ENCODE results near the gene WDR33. TPM values are rescaled to one million over a fixed set of nuclear protein-coding genes. Genes with fewer than 3 reads are reported as not detected.
"Not testable (repeated sequence)": the region's sequence is repeated elsewhere in the genome, so short reads cannot be mapped to it uniquely, and the experiment has no call there.

Gene WDR33
- polyA plus RNA-seq, 1 donor, result 41.5 TPM

GRCh38 chr2:127812441-127812840, 1.5 kb upstream of the WDR33 start:
- H3K4me3 ChIP-seq (ENCODE audit: low read length); H3K36me3 ChIP-seq (ENCODE audit: control insufficient read depth, insufficient read depth, low read length); H3K4me1 ChIP-seq (ENCODE audit: control insufficient read depth, insufficient read depth, low read length); H3K27ac ChIP-seq (ENCODE audit: low read length); DNase-seq; H3K27me3 ChIP-seq (ENCODE audit: control insufficient read depth, insufficient read depth, low read length); H3K9me3 ChIP-seq (ENCODE audit: control insufficient read depth, low read depth, low read length): not testable (repeated sequence)
- no CpG with 5 or more reads among the region's 3 CpGs for WGBS (ENCODE audit: insufficient coverage, low lambda C conversion rate)

DNA sequence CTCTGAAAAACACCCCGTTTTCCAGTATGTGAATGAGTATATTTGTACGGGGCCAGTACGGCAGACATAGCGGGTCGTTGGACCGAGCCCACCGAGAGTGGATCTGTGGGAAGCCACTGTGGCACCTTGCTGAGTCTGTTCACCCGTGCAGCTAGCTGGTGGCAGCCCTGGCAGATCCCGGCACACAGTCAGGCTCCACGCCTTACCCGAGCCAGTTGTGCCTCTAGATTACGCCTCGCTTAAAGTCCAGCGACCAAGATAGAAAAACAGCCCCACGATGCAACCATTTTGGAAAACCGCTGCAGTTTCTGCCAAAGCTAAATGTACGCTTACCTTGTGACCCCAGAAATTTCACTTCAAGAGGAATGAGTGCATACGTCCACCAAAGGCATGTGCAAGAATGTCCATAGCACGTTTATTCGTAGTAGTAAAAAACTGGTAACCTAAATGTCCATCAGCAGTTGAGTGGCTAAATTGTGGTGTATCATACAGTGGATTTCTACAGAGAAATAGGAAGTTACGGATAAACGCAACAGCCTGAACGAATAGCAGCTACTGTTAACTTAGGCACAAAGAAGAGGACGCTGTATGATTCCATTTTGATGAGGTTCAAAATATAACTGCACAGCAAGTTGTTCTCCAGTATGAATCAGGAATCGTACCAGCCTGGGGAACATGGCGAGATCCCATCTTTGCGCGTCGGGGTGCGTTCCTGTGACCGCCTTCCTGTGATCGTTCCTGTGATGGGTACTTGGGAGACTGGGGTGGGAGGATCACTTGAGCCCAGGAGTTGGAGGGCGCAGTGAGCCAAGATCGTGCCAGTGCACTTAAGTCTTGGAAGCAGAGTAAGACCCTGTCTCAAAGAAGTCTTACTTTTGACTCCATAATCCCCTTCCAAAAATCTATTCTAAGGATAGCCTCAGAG, 688 bp upstream of the WDR33 start:
- Histone ChIP-seq H3K27ac (ENCODE audit: low read length) (peak overlapping the region; percentile 92), H3K36me3 (ENCODE audit: control insufficient read depth, insufficient read depth, low read length) (no peaks in the 10 kb centered on the region), H3K4me1 (ENCODE audit: control insufficient read depth, insufficient read depth, low read length) (peaks cover 8% of the 10 kb centered on the region), H3K4me3 (ENCODE audit: low read length) (peak overlapping the region; percentile 69), H3K9me3 (ENCODE audit: control insufficient read depth, low read depth, low read length) (no peaks in the 10 kb centered on the region), H3K27me3 (ENCODE audit: control insufficient read depth, insufficient read depth, low read length) (no peaks in the 10 kb centered on the region)
- WGBS (ENCODE audit: insufficient coverage, low lambda C conversion rate), result no CpG with 5 or more reads among the region's 34 CpGs
- no peak for DNase-seq

- Histone ChIP-seq H3K4me1 (ENCODE audit: control insufficient read depth, insufficient read depth, low read length) (peaks cover 15% of the 10 kb centered on the region), H3K36me3 (ENCODE audit: control insufficient read depth, insufficient read depth, low read length) (no peaks in the 10 kb centered on the region), H3K27me3 (ENCODE audit: control insufficient read depth, insufficient read depth, low read length) (no peaks in the 10 kb centered on the region), H3K4me3 (ENCODE audit: low read length) (peak overlapping the region; percentile 69), H3K9me3 (ENCODE audit: control insufficient read depth, low read depth, low read length) (no peaks in the 10 kb centered on the region), H3K27ac (ENCODE audit: low read length) (peak overlapping the region; percentile 92)
- DNase-seq, result peak in 1 of 2 donors; percentile 4
- no CpG with 5 or more reads among the region's 10 CpGs for WGBS (ENCODE audit: insufficient coverage, low lambda C conversion rate)
These were observed 784 bp downstream of the WDR33 start for GRCh38 chr2:127810156-127810618.

GRCh38 chr2:127807678-127808353, 3.2 kb downstream of the WDR33 start:
- Histone ChIP-seq H3K4me3 (ENCODE audit: low read length) (no peak overlapping the region), H3K4me1 (ENCODE audit: control insufficient read depth, insufficient read depth, low read length) (peaks cover 15% of the 10 kb centered on the region), H3K36me3 (ENCODE audit: control insufficient read depth, insufficient read depth, low read length) (no peaks in the 10 kb centered on the region), H3K27ac (ENCODE audit: low read length) (peak overlapping the region; percentile 42), H3K27me3 (ENCODE audit: control insufficient read depth, insufficient read depth, low read length) (no peaks in the 10 kb centered on the region), H3K9me3 (ENCODE audit: control insufficient read depth, low read depth, low read length) (no peaks in the 10 kb centered on the region)
- WGBS (ENCODE audit: insufficient coverage, low lambda C conversion rate), result 100% methylated on average over 1 of the region's 3 CpGs
- DNase-seq, result no peak

GRCh38 chr2:127806860-127807259, 4.1 kb downstream of the WDR33 start:
- H3K27me3 ChIP-seq (ENCODE audit: control insufficient read depth, insufficient read depth, low read length); H3K9me3 ChIP-seq (ENCODE audit: control insufficient read depth, low read depth, low read length); H3K36me3 ChIP-seq (ENCODE audit: control insufficient read depth, insufficient read depth, low read length); H3K4me3 ChIP-seq (ENCODE audit: low read length): not testable (repeated sequence)
- Histone ChIP-seq H3K4me1 (ENCODE audit: control insufficient read depth, insufficient read depth, low read length) (peaks cover 15% of the 10 kb centered on the region), H3K27ac (ENCODE audit: low read length) (peak overlapping the region; percentile 42)
- DNase-seq, result peak; percentile 24 to 46
- no CpG with 5 or more reads among the region's 6 CpGs for WGBS (ENCODE audit: insufficient coverage, low lambda C conversion rate)

DNA sequence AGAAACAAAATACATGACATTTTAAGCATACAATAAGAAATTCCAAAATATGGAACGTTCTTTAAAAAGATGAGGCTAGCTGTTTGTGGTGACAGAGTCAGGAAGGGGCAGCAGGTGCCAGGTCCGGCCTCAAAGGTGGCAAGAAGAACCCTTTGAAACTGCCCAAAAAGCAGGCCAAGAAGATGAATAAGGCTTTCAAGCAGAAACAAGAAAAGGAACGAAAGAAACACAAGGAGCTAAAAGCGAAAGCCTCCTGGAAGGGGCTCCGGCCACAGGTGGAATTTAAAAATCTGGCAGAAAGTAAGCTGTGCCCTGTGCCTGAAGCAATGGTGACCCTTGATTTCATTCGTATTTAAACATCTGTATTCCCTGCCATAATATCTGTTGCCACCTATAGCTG, 5.5 kb downstream of the WDR33 start:
- no peak for DNase-seq
- H3K4me3 ChIP-seq (ENCODE audit: low read length), result no peak overlapping the region
- peaks cover 4% of the 10 kb centered on the region for H3K36me3 ChIP-seq (ENCODE audit: control insufficient read depth, insufficient read depth, low read length)
- no peaks in the 10 kb centered on the region for H3K27me3 ChIP-seq (ENCODE audit: control insufficient read depth, insufficient read depth, low read length)
- 100% methylated on average over 2 of the region's 6 CpGs for WGBS (ENCODE audit: insufficient coverage, low lambda C conversion rate)
- no peaks in the 10 kb centered on the region for H3K9me3 ChIP-seq (ENCODE audit: control insufficient read depth, low read depth, low read length)
- no peak overlapping the region for H3K27ac ChIP-seq (ENCODE audit: low read length)
- peaks cover 15% of the 10 kb centered on the region for H3K4me1 ChIP-seq (ENCODE audit: control insufficient read depth, insufficient read depth, low read length)

- Histone ChIP-seq H3K27me3 (ENCODE audit: control insufficient read depth, insufficient read depth, low read length) (no peaks in the 10 kb centered on the region), H3K4me1 (ENCODE audit: control insufficient read depth, insufficient read depth, low read length) (no peaks in the 10 kb centered on the region), H3K36me3 (ENCODE audit: control insufficient read depth, insufficient read depth, low read length) (peaks cover 16% of the 10 kb centered on the region), H3K4me3 (ENCODE audit: low read length) (no peak overlapping the region), H3K27ac (ENCODE audit: low read length) (no peak overlapping the region), H3K9me3 (ENCODE audit: control insufficient read depth, low read depth, low read length) (no peaks in the 10 kb centered on the region)
- 90% methylated on average over 3 of the region's 3 CpGs for WGBS (ENCODE audit: insufficient coverage, low lambda C conversion rate)
- DNase-seq, result no peak
These were observed 11.0 kb downstream of the WDR33 start for GRCh38 chr2:127799926-127800325.

DNA sequence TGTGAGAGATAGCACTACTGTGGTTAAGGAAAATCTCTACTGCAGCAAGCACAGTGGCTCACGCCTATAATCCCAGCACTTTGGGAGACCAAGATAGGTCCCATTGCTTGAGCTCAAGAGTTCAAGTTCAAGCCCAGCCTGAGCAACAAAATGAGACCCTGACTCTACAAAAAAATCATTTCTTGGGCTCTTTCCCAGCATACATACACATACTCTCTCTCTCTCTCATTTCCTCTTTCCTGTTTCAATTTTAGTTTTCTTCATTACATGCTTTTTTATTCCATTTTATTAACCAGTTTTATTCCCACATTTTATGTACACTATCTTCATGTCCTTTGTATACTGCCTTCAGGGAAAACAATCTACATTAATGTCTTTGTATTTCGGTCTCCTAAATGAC, 14.6 kb downstream of the WDR33 start:
- Histone ChIP-seq H3K4me3 (ENCODE audit: low read length) (no peak overlapping the region), H3K27ac (ENCODE audit: low read length) (no peak overlapping the region), H3K27me3 (ENCODE audit: control insufficient read depth, insufficient read depth, low read length) (no peaks in the 10 kb centered on the region), H3K4me1 (ENCODE audit: control insufficient read depth, insufficient read depth, low read length) (no peaks in the 10 kb centered on the region), H3K9me3 (ENCODE audit: control insufficient read depth, low read depth, low read length) (no peaks in the 10 kb centered on the region), H3K36me3 (ENCODE audit: control insufficient read depth, insufficient read depth, low read length) (peaks cover 16% of the 10 kb centered on the region)
- 100% methylated on average over 2 of the region's 2 CpGs for WGBS (ENCODE audit: insufficient coverage, low lambda C conversion rate)
- DNase-seq, result no peak

DNA sequence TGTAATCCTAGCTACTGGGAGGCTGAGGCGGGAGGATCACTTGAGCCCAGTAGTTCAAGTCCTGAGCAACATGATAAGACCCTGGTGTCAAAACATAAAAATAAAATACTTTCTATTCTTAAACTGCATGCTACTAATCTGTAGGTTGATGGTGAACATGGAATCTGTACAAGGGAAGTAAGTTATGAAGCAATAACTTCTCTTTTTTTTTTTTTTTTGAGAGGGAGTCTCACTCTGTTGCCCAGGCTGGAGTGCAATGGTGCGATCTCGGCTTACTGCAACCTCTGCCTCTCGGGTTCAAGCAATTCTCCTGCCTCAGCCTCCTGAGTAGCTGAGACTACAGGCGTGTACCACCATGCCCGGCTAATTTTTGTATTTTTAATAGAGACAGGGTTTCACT, 16.1 kb downstream of the WDR33 start:
- not testable (repeated sequence) for H3K9me3 ChIP-seq (ENCODE audit: control insufficient read depth, low read depth, low read length); H3K27ac ChIP-seq (ENCODE audit: low read length); DNase-seq; H3K27me3 ChIP-seq (ENCODE audit: control insufficient read depth, insufficient read depth, low read length); H3K4me1 ChIP-seq (ENCODE audit: control insufficient read depth, insufficient read depth, low read length); H3K4me3 ChIP-seq (ENCODE audit: low read length)
- WGBS (ENCODE audit: insufficient coverage, low lambda C conversion rate), result 100% methylated on average over 1 of the region's 6 CpGs
- peaks cover 13% of the 10 kb centered on the region for H3K36me3 ChIP-seq (ENCODE audit: control insufficient read depth, insufficient read depth, low read length)

DNA sequence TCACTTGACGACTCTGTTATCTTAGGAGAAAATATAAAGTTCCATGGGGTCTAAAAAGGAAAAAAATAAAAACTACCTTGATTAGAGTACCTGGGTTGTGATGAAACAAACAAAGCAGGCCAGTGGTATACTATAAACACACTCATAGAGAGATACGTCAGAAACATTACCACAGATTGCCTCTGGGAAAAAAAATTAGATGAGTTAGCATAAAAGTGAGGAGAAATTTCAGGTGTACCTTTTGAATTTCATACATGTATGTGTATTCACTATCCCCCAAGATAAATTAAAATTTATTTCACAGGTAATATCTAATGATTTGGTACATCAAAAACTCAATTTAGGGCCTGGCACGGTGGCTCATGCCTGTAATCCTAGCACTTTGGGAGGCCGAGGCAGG, 18.2 kb downstream of the WDR33 start:
- Histone ChIP-seq H3K9me3 (ENCODE audit: control insufficient read depth, low read depth, low read length) (no peaks in the 10 kb centered on the region), H3K27me3 (ENCODE audit: control insufficient read depth, insufficient read depth, low read length) (no peaks in the 10 kb centered on the region), H3K36me3 (ENCODE audit: control insufficient read depth, insufficient read depth, low read length) (peaks cover 6% of the 10 kb centered on the region), H3K27ac (ENCODE audit: low read length) (no peak overlapping the region), H3K4me1 (ENCODE audit: control insufficient read depth, insufficient read depth, low read length) (no peaks in the 10 kb centered on the region), H3K4me3 (ENCODE audit: low read length) (no peak overlapping the region)
- no peak for DNase-seq
- whole genome bisulfite sequencing (ENCODE audit: insufficient coverage, low lambda C conversion rate), result 100% methylated on average over 1 of the region's 4 CpGs
